Esophagus squamous epithelium (tissue), 5 donors: ENCODE results near the gene CARMIL3. TPM values are rescaled to one million over a fixed set of nuclear protein-coding genes. Genes with fewer than 3 reads are reported as not detected.

ENCODE experiments used
- DNase-seq: peaks from one replicate; lab custom pipeline; 2025; lab: John Stamatoyannopoulos, UW
- H3K27ac ChIP-seq, 4 donors: fragments of 200-600 bp; sonication (generic); one replicate each; pipeline ENCODE4 v1.5.1; 2016 to 2019; ENCODE audit warnings: mild to moderate bottlenecking in 1 of 4
- H3K27me3 ChIP-seq, 4 donors: fragments of 200-600 bp; sonication (generic); 1 replicate in 3 of 4; 2 replicates in 1 of 4; pipeline versions ENCODE4 v1.5.1 to v1.6.0; 2017 to 2021; ENCODE audit warnings: antibody characterized with exemption in 1 of 4
- H3K36me3 ChIP-seq, 3 donors: fragments of 200-600 bp; sonication (generic); one replicate each; pipeline ENCODE4 v1.5.1; 2016 to 2019
- H3K4me1 ChIP-seq, 3 donors: fragments of 200-600 bp; sonication (generic); one replicate each; pipeline ENCODE4 v1.5.1; 2017 to 2019
- H3K4me3 ChIP-seq, 4 donors: fragments of 200-600 bp; sonication (generic); 1 replicate in 3 of 4; 2 replicates in 1 of 4; pipeline ENCODE4 v1.5.1; 2016 to 2019; ENCODE audit warnings: mild to moderate bottlenecking in 2 of 4, moderate library complexity in 1 of 4
- H3K9me3 ChIP-seq, 3 donors: fragments of 200-600 bp; sonication (generic); one replicate each; pipeline ENCODE4 v1.5.1; 2016 to 2019
- CTCF ChIP-seq, 6 experiments: fragments of 450-650 bp in 4 of 6; fragments of 200-600 bp in 2 of 6; sonication (generic) in 2 of 6; IDR thresholded peaks; one replicate each; pipeline ENCODE4 v1.5.1; 2016 to 2019; ENCODE audit warnings: antibody characterized with exemption in 6 of 6, mild to moderate bottlenecking in 4 of 6, moderate library complexity in 4 of 6
- POLR2A ChIP-seq, 4 donors: fragments of 450-650 bp; IDR thresholded peaks; one replicate each; pipeline ENCODE4 v1.6.1; 2017; ENCODE audit warnings: antibody characterized with exemption in 4 of 4, mild to moderate bottlenecking in 4 of 4, moderate library complexity in 3 of 4
- WGBS, 2 donors: methylation state at CpG; one replicate each; pipeline ENCODE4 v1.1.5; 2018; 5-methylcytosine and 5-hydroxymethylcytosine counted together
- intact Hi-C: fragments of 100-400 bp; cut with DNase I; formaldehyde crosslinking; loops from one replicate; pipeline ENCODE4 v1.15.0; 2022
- total RNA-seq, 4 donors: library from RNA; depleted of rRNA; stranded (reverse); fragments of >200 nt; gene quantifications; one replicate each; pipeline ENCODE4 v1.1.0, GENCODE V29; 2016
- donor health status: DM: yes; HTN: yes; CAD: no.

The CARMIL3 gene
- total RNA-seq, 4 donors from 2014 or later, result 0.38 to 1.2 (median 0.86) TPM

GRCh38 chr14:24063263-24063836 is 11.5 kb downstream of the CARMIL3 start:
- Histone ChIP-seq H3K36me3 (no peaks in the 10 kb centered on the region), H3K27ac (no peak overlapping the region), H3K27me3 (no peaks in the 10 kb centered on the region), H3K4me3 (no peak overlapping the region), H3K4me1 (peaks cover 0 to 4% (median 0%) of the 10 kb centered on the region in 3 donors), H3K9me3 (no peaks in the 10 kb centered on the region)
- WGBS, 2 donors, result 75 to 90% methylated on average over 1 to 2 of the region's 4 CpGs
- TF ChIP-seq POLR2A (IDR thresholded peaks at IDR 0.05) (no peak), CTCF (IDR thresholded peaks at IDR 0.05) (no peak)
- DNase-seq, result no peak
- intact Hi-C loops, result no loop called here

DNA sequence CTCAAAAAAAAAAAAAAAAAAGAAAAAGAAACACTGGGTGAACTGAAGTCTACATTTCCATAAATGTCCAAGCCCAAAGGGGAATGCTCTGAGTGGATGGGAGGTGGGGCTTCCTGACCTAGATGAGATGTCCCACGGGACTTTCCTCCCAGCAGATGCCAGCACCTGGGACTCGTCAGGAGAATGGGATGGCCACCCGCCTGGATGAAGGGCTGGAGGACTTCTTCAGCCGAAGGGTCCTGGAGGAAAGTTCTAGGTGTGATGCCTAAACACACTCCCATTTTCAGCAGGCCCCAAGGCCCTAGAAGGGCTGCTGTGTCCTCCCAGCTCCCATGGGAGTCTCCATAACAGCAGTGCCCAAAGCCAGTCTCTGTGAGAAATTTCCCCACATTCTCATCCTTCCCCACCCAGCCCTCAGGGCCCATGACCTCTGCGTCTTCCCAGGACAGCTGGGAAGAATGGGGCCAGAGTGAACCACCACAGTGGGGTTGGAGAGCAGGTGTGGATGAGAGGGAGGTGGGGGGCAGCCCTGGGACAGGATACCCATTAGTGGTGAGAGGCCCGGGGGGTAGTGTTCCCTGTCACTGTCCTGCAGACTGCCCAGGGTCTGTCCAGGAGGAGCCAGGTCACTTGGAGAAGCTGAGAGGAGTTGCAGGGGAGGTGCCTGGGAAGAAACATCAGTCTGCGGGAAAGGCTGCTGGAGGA is 12.4 kb downstream of the CARMIL3 start:
- no peak overlapping the region for H3K4me3 ChIP-seq
- no peaks in the 10 kb centered on the region for H3K36me3 ChIP-seq
- 72 to 83% methylated on average over 6 of the region's 7 CpGs for WGBS, 2 donors
- H3K27me3 ChIP-seq, result peaks cover 0 to under 1% (median 0%) of the 10 kb centered on the region in 4 donors
- H3K9me3 ChIP-seq, result no peaks in the 10 kb centered on the region
- H3K27ac ChIP-seq, result no peak overlapping the region
- intact Hi-C loops, result no loop called here
- DNase-seq, result no peak
- TF ChIP-seq POLR2A (IDR thresholded peaks at IDR 0.05) (no peak), CTCF (IDR thresholded peaks at IDR 0.05) (no peak)
- H3K4me1 ChIP-seq, result no peaks in the 10 kb centered on the region

- 91 to 94% methylated on average over 8 of the region's 15 CpGs for WGBS, 2 donors
- no peaks in the 10 kb centered on the region for H3K4me1 ChIP-seq
- H3K4me3 ChIP-seq, result no peak overlapping the region
- peaks cover 0 to 7% (median 0%) of the 10 kb centered on the region in 4 donors for H3K27me3 ChIP-seq
- no peak for DNase-seq
- TF ChIP-seq POLR2A (IDR thresholded peaks at IDR 0.05) (no peak), CTCF (IDR thresholded peaks at IDR 0.05) (no peak)
- intact Hi-C loops, result no loop called here
- no peaks in the 10 kb centered on the region for H3K9me3 ChIP-seq
- H3K27ac ChIP-seq, result no peak overlapping the region
- H3K36me3 ChIP-seq, result no peaks in the 10 kb centered on the region
Measured at GRCh38 chr14:24064856-24065255, 13.0 kb downstream of the CARMIL3 start.

DNA sequence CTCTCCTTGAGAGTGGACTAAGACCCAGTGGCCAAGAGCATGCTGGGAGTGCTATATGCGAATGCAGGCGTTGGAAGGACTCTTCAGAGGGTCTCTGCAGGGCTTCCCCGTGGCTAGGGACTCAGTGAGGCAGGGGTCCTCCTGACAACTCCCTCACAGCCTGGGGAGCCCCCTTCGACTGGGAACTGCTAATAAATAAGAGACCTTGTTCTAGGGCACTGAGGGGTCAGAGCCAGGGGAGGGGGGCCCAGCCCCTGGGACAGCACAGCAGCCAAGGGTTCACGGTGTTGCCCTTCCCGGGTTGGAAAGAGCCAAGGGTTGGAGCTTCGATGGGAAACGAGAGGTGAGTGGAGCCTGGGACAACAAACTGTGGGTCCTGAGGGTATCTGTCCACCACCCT is 13.6 kb downstream of the CARMIL3 start:
- no peak overlapping the region for H3K4me3 ChIP-seq
- TF ChIP-seq POLR2A (IDR thresholded peaks at IDR 0.05) (no peak), CTCF (IDR thresholded peaks at IDR 0.05) (no peak)
- H3K4me1 ChIP-seq, result no peaks in the 10 kb centered on the region
- WGBS, 2 donors, result 44 to 63% methylated on average over 3 to 8 of the region's 8 CpGs
- intact Hi-C loops, result no loop called here
- H3K36me3 ChIP-seq, result no peaks in the 10 kb centered on the region
- H3K9me3 ChIP-seq, result no peaks in the 10 kb centered on the region
- H3K27me3 ChIP-seq, result peaks cover 0 to 7% (median 0%) of the 10 kb centered on the region in 4 donors
- DNase-seq, result no peak
- H3K27ac ChIP-seq, result no peak overlapping the region

DNA sequence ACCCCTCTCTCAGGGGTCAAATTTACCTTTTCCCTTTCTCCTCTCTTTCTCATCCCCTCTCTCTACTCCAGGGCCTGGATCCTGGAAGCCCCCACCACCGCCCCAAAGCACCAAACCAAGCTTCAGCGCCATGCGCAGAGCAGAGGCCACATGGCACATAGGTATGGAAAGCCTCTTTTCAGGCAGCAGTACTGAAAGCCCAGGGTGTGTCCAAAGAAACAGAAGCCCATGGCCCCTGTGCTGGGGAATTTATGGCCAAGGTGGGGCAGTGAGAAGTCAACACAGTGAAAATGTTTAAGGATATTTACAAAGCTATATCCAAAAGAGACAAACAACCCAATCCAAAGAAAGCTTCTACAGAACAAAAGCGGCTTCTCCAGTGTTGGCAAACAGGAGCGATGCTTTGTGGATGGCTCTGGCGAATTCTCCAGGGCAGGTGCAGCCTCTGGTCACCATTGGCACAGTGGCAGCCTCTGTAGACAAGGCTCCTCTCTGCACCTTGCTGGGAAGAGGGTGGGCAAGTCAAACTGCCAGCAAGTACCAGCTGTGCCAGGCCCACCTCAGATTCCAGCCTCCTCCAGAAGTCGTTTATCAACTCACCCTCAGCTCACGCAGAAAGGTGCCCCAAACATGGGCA is 14.8 kb downstream of the CARMIL3 start:
- 72 to 82% methylated on average over 5 of the region's 8 CpGs for WGBS, 2 donors
- DNase-seq, result no peak
- no peaks in the 10 kb centered on the region for H3K36me3 ChIP-seq
- no peak for TF ChIP-seq POLR2A (IDR thresholded peaks at IDR 0.05)
- no peak for TF ChIP-seq CTCF (IDR thresholded peaks at IDR 0.05)
- no peaks in the 10 kb centered on the region for H3K9me3 ChIP-seq
- intact Hi-C loops, result no loop called here
- H3K27ac ChIP-seq, result no peak overlapping the region
- peaks cover 0 to 5% (median 0%) of the 10 kb centered on the region in 3 donors for H3K4me1 ChIP-seq
- no peak overlapping the region for H3K4me3 ChIP-seq
- peaks cover 0 to 13% (median 0%) of the 10 kb centered on the region in 4 donors for H3K27me3 ChIP-seq
